DND-41 (cell line): ENCODE results near the gene ACTG1.

Experiments
- EZH2 ChIP-seq: IDR thresholded peaks from 3 replicates; pipeline ENCODE4 v1.6.1; 2012; ENCODE audit warnings: borderline replicate concordance, low read depth, mild to moderate bottlenecking, moderate library complexity, low read length, inconsistent platforms; ENCODE audit not compliant: severe bottlenecking
- TF ChIP-seq, protein P1 (sequence below): IDR thresholded peaks from 2 replicates; pipeline ENCODE4 v1.5.1; 2012; ENCODE audit warnings: borderline replicate concordance, low read length, moderate library complexity, mild to moderate bottlenecking; ENCODE audit not compliant: poor library complexity, severe bottlenecking; ENCODE audit errors: extremely low read depth

DNA sequence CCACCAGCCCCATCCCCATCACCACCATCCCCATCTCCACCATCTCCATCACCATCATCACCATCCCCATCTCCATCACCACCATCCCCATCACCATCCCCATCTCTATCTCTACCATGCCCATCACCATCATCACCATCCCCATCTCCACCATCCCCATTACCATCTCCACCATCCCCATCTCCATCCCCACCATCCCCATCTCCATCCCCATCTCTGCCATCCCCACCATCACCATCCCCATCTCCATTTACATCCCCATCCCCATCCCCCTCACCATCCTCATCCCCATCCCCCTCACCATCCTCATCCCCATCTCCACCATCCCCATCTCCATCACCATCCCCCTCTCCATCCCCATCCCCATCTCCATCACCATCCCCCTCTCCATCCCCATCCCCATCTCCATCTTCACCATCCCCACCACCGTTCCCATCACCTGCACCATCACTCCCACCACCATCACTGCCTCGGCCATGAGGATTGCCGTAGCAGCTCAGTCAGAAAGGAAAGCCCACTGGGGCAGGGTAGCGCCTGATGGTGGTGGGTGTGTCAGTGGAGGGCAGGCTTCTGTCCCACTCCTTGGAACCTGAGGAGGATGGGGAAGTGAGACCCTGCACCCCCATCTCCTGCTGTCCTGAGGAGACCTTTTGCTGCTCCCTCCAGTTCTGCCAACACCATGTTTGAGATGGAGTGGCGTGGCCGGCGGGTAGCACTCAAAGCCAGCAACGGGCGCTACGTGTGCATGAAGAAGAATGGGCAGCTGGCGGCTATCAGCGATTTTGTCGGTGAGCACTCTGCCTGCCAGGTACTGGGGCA, 23.1 kb upstream of the ACTG1 start:
- TF ChIP-seq, protein P1, sequence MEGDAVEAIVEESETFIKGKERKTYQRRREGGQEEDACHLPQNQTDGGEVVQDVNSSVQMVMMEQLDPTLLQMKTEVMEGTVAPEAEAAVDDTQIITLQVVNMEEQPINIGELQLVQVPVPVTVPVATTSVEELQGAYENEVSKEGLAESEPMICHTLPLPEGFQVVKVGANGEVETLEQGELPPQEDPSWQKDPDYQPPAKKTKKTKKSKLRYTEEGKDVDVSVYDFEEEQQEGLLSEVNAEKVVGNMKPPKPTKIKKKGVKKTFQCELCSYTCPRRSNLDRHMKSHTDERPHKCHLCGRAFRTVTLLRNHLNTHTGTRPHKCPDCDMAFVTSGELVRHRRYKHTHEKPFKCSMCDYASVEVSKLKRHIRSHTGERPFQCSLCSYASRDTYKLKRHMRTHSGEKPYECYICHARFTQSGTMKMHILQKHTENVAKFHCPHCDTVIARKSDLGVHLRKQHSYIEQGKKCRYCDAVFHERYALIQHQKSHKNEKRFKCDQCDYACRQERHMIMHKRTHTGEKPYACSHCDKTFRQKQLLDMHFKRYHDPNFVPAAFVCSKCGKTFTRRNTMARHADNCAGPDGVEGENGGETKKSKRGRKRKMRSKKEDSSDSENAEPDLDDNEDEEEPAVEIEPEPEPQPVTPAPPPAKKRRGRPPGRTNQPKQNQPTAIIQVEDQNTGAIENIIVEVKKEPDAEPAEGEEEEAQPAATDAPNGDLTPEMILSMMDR: no peak
- no peak for TF ChIP-seq EZH2
